Uterus (tissue), 2 donors: ENCODE measurements around the gene PTPRG.

Experiments
- POLR2A ChIP-seq, 2 donors: fragments of 450-650 bp; IDR thresholded peaks; one replicate each; pipeline ENCODE4 v1.6.1; 2016; ENCODE audit warnings: antibody characterized with exemption in 2 of 2, mild to moderate bottlenecking in 1 of 2, moderate library complexity in 1 of 2
- TF ChIP-seq, protein P1 (sequence below), 4 experiments: fragments of 200-600 bp in 2 of 4; fragments of 450-650 bp in 2 of 4; sonication (generic) in 2 of 4; IDR thresholded peaks; one replicate each; pipeline ENCODE4 v1.5.1; 2016 to 2019; ENCODE audit warnings: antibody characterized with exemption in 4 of 4, mild to moderate bottlenecking in 2 of 4, moderate library complexity in 1 of 4

DNA sequence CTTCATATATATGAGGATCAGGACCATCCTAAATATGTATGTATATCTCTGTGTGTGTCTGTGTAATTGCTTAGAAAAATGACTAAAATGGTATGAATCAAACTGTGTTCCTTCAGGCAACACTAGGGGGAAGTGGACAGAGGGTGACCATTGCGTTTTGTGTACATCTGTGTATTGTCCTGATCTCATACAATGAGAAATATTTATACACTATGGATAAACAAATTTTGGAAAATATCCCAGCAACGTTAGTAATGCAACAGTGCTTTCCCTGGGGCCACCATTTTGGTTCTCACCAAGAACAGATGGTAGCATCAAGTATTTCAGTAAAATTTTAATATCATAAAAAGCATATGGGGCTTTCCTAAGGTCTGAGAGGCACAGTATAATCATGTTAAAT, 130.1 kb downstream of the PTPRG start:
- TF ChIP-seq, protein P1, sequence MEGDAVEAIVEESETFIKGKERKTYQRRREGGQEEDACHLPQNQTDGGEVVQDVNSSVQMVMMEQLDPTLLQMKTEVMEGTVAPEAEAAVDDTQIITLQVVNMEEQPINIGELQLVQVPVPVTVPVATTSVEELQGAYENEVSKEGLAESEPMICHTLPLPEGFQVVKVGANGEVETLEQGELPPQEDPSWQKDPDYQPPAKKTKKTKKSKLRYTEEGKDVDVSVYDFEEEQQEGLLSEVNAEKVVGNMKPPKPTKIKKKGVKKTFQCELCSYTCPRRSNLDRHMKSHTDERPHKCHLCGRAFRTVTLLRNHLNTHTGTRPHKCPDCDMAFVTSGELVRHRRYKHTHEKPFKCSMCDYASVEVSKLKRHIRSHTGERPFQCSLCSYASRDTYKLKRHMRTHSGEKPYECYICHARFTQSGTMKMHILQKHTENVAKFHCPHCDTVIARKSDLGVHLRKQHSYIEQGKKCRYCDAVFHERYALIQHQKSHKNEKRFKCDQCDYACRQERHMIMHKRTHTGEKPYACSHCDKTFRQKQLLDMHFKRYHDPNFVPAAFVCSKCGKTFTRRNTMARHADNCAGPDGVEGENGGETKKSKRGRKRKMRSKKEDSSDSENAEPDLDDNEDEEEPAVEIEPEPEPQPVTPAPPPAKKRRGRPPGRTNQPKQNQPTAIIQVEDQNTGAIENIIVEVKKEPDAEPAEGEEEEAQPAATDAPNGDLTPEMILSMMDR (IDR thresholded peaks at IDR 0.05), result no peak
- no peak for TF ChIP-seq POLR2A (IDR thresholded peaks at IDR 0.05)
